H1 (cell line): Measurements from ENCODE around the gene TRO. TPM values are rescaled to one million over a fixed set of nuclear protein-coding genes. Genes with fewer than 3 reads are reported as not detected.

Experiments
- CTCF ChIA-PET: fragments of 300-600 bp; sonication (Branson Sonifier 250); formaldehyde crosslinking; loops from one replicate; lab custom pipeline; 2021; ENCODE audit not compliant: partially characterized antibody; lab: Charles Lee
- POLR2A ChIA-PET: fragments of 300-600 bp; sonication (Branson Sonifier 250); formaldehyde crosslinking; loops from one replicate; lab custom pipeline; 2021; ENCODE audit warnings: inconsistent platforms; ENCODE audit not compliant: partially characterized antibody; lab: Charles Lee
- DNase-seq, 2 experiments: peaks; one replicate each; pipeline versions ENCODE4 v3.0.0 to v3.0.0-alpha.2; 2010 to 2022; ENCODE audit warnings: low spot score in 2 of 2, low read depth in 1 of 2, mixed read lengths in 1 of 2
- FAIRE-seq: peaks from 2 replicates; lab custom pipeline; 2011; peaks lifted over from hg19 to GRCh38; lab: Jason Lieb, UNC
- H2AFZ ChIP-seq: 2 replicates; pipeline ENCODE4 v1.8.1; 2012; ENCODE audit warnings: low read length, inconsistent platforms
- H2AK5ac ChIP-seq: 2 replicates; pipeline ENCODE4 v1.6.1; 2013; ENCODE audit warnings: low read depth, low read length
- H2BK120ac ChIP-seq: replicated peaks from 2 replicates; pipeline ENCODE3; 2013; ENCODE audit warnings: low read depth, low read length, inconsistent platforms
- H2BK12ac ChIP-seq: 2 replicates; pipeline ENCODE4 v1.6.1; 2013; ENCODE audit warnings: low read depth, low read length
- H2BK15ac ChIP-seq: 2 replicates; pipeline ENCODE4 v1.6.1; 2013; ENCODE audit warnings: low read length
- H2BK20ac ChIP-seq: 2 replicates; pipeline ENCODE4 v1.6.1; 2013; ENCODE audit warnings: low read length
- H2BK5ac ChIP-seq: 2 replicates; pipeline ENCODE4 v1.6.1; 2013; ENCODE audit warnings: low read depth, low read length
- H3K14ac ChIP-seq: 2 replicates; pipeline ENCODE4 v1.6.1; 2013; ENCODE audit warnings: inconsistent platforms; ENCODE audit not compliant: insufficient read length
- H3K18ac ChIP-seq: 2 replicates; pipeline ENCODE4 v1.6.1; 2013; ENCODE audit warnings: low read length; ENCODE audit errors: extremely low read depth
- H3K23ac ChIP-seq: 2 replicates; pipeline ENCODE4 v1.6.1; 2013; ENCODE audit warnings: inconsistent platforms; ENCODE audit not compliant: insufficient read length
- H3K23me2 ChIP-seq: 2 replicates; pipeline ENCODE4 v1.6.1; 2013; ENCODE audit warnings: low read depth, low read length
- H3K27ac ChIP-seq: 2 replicates; pipeline ENCODE4 v1.6.1; 2011; ENCODE audit warnings: low read depth, low read length, inconsistent platforms
- H3K27me3 ChIP-seq, 4 experiments: replicated peaks in 1 of 4; 1 replicate in 1 of 4; 2 replicates in 3 of 4; pipeline versions ENCODE4 v1.6.1 to v1.8.1; 2011 to 2013; ENCODE audit warnings: low read length in 3 of 4, mild to moderate bottlenecking in 3 of 4, inconsistent platforms in 2 of 4, mixed read lengths in 2 of 4, moderate library complexity in 1 of 4; ENCODE audit not compliant: control insufficient read depth in 3 of 4, insufficient read depth in 3 of 4; ENCODE audit errors: extremely low read depth in 1 of 4
- H3K36me3 ChIP-seq, 4 experiments: 2 replicates each; pipeline versions ENCODE4 v1.6.1 to v1.8.1; 2011 to 2013; ENCODE audit warnings: mild to moderate bottlenecking in 4 of 4, low read length in 3 of 4, moderate library complexity in 2 of 4, control low read depth in 1 of 4, inconsistent platforms in 1 of 4; ENCODE audit not compliant: insufficient read depth in 4 of 4, control insufficient read depth in 2 of 4
- H3K4ac ChIP-seq: replicated peaks from 2 replicates; pipeline ENCODE3; 2013; ENCODE audit warnings: low read length, low read depth, mixed read lengths, inconsistent platforms; ENCODE audit not compliant: insufficient read length
- H3K4me1 ChIP-seq, 4 experiments: replicated peaks in 1 of 4; 1 replicate in 1 of 4; 2 replicates in 3 of 4; pipeline versions ENCODE4 v1.6.1 to v1.8.1; 2011 to 2013; ENCODE audit warnings: low read length in 3 of 4, inconsistent platforms in 2 of 4, mixed read lengths in 1 of 4; ENCODE audit not compliant: insufficient read depth in 4 of 4, control insufficient read depth in 3 of 4
- H3K4me2 ChIP-seq, 2 experiments: 2 replicates each; pipeline versions ENCODE4 v1.6.1 to v1.8.1; 2011 to 2013; ENCODE audit warnings: low read depth in 2 of 2, low read length in 2 of 2, control low read depth in 1 of 2, inconsistent platforms in 1 of 2, mild to moderate bottlenecking in 1 of 2; ENCODE audit not compliant: insufficient read depth in 1 of 2
- H3K4me3 ChIP-seq, 4 experiments: fragments of 200-600, 300-600 bp in 1 of 4; sonication (generic), shearing (Covaris generic), sonication (Bioruptor Twin) in 1 of 4; 2 replicates each; pipeline versions ENCODE4 v1.5.1 to v1.8.1; 2011 to 2016; ENCODE audit warnings: low read length in 4 of 4, low read depth in 3 of 4, control low read depth in 2 of 4, inconsistent platforms in 2 of 4, mild to moderate bottlenecking in 2 of 4, mixed read lengths in 1 of 4, moderate library complexity in 1 of 4; ENCODE audit not compliant: insufficient read depth in 2 of 4; ENCODE audit errors: extremely low read depth in 1 of 4
- H3K56ac ChIP-seq: replicated peaks from 2 replicates; pipeline ENCODE3; 2013; ENCODE audit warnings: low read depth, mild to moderate bottlenecking, mixed read lengths, low read length, inconsistent platforms; ENCODE audit not compliant: insufficient read length
- H3K79me1 ChIP-seq: 2 replicates; pipeline ENCODE4 v1.6.1; 2013; ENCODE audit warnings: low read depth, low read length, control low read depth
- H3K79me2 ChIP-seq, 2 experiments: 2 replicates each; pipeline versions ENCODE4 v1.6.1 to v1.8.1; 2012 to 2013; ENCODE audit warnings: low read length in 2 of 2, mild to moderate bottlenecking in 2 of 2, inconsistent platforms in 1 of 2; ENCODE audit not compliant: insufficient read depth in 2 of 2, control insufficient read depth in 1 of 2
- H3K9ac ChIP-seq, 4 experiments: replicated peaks in 1 of 4; 1 replicate in 1 of 4; 2 replicates in 3 of 4; pipeline versions ENCODE4 v1.6.1 to v1.8.1; 2011 to 2013; ENCODE audit warnings: low read depth in 3 of 4, low read length in 3 of 4, control low read depth in 2 of 4, mild to moderate bottlenecking in 2 of 4, moderate library complexity in 2 of 4, inconsistent platforms in 1 of 4; ENCODE audit errors: extremely low read depth in 1 of 4
- H3K9me3 ChIP-seq, 2 experiments: 2 replicates each; pipeline versions ENCODE4 v1.6.1 to v1.8.1; 2012 to 2013; ENCODE audit warnings: mild to moderate bottlenecking in 2 of 2, moderate library complexity in 2 of 2, control low read depth in 1 of 2, inconsistent platforms in 1 of 2, low read depth in 1 of 2, low read length in 1 of 2, mixed read lengths in 1 of 2; ENCODE audit not compliant: insufficient read depth in 2 of 2
- H4K20me1 ChIP-seq, 2 experiments: replicated peaks in 1 of 2; 2 replicates each; pipeline versions ENCODE3 to v1.8.1; 2011 to 2013; ENCODE audit warnings: inconsistent platforms in 2 of 2, low read length in 2 of 2, mild to moderate bottlenecking in 1 of 2; ENCODE audit not compliant: insufficient read depth in 2 of 2, control insufficient read depth in 1 of 2
- H4K5ac ChIP-seq: 2 replicates; pipeline ENCODE4 v1.6.1; 2013; ENCODE audit warnings: low read length, low read depth, mixed read lengths, inconsistent platforms; ENCODE audit not compliant: insufficient read length
- H4K8ac ChIP-seq: 2 replicates; pipeline ENCODE4 v1.8.0; 2013; ENCODE audit warnings: mild to moderate bottlenecking, moderate library complexity, low read length, inconsistent platforms; ENCODE audit not compliant: insufficient read depth; ENCODE audit errors: extremely low read depth
- H4K91ac ChIP-seq: replicated peaks from 2 replicates; pipeline ENCODE3; 2013; ENCODE audit warnings: low read length, mixed read lengths, inconsistent platforms; ENCODE audit not compliant: insufficient read length
- BCL11A ChIP-seq, 2 experiments: IDR thresholded peaks; one replicate each; pipeline ENCODE4 v1.6.1; 2011; ENCODE audit warnings: low read depth in 2 of 2, low read length in 2 of 2, mild to moderate bottlenecking in 2 of 2
- CBX5 ChIP-seq: fragments of 300-800, 300-1000 bp; sonication (generic); IDR thresholded peaks from 2 replicates; pipeline ENCODE4 v1.7.1; 2016; ENCODE audit warnings: antibody characterized with exemption, low read length, low read depth
- CBX8 ChIP-seq: fragments of 300-800, 300-1000 bp; sonication (generic); IDR thresholded peaks from 2 replicates; pipeline ENCODE4 v1.7.1; 2016; ENCODE audit warnings: low read depth, low read length, borderline replicate concordance
- CEBPB ChIP-seq: IDR thresholded peaks from 2 replicates; pipeline ENCODE4 v1.6.1; 2012; ENCODE audit warnings: low read depth, low read length
- CREB1 ChIP-seq: IDR thresholded peaks from 2 replicates; pipeline ENCODE4 v1.6.1; 2012; ENCODE audit warnings: inconsistent platforms
- EGR1 ChIP-seq: IDR thresholded peaks from 2 replicates; pipeline ENCODE4 v1.6.1; 2011; ENCODE audit warnings: low read depth, low read length, borderline replicate concordance
- JUND ChIP-seq: IDR thresholded peaks from 2 replicates; pipeline ENCODE4 v1.6.1; 2011; ENCODE audit warnings: mild to moderate bottlenecking, improper control_type of control experiment, low read length
- POLR2A ChIP-seq, 2 experiments: IDR thresholded peaks; 1 replicate in 1 of 2; 2 replicates in 1 of 2; pipeline ENCODE4 v1.6.1; 2011; ENCODE audit warnings: low read depth in 2 of 2, low read length in 2 of 2, mild to moderate bottlenecking in 2 of 2; ENCODE audit errors: control extremely low read depth in 1 of 2
- POU5F1 ChIP-seq: IDR thresholded peaks from 2 replicates; pipeline ENCODE4 v1.6.1; 2011; ENCODE audit warnings: low read depth, mild to moderate bottlenecking, low read length, moderate library complexity
- SAP30 ChIP-seq: fragments of 300-600 bp; sonication (generic); IDR thresholded peaks from 2 replicates; pipeline ENCODE4 v1.7.1; 2012; ENCODE audit warnings: low read length, moderate library complexity, mild to moderate bottlenecking, inconsistent platforms; ENCODE audit not compliant: insufficient read depth, insufficient replicate concordance
- SP4 ChIP-seq: IDR thresholded peaks from 2 replicates; pipeline ENCODE4 v1.6.1; 2012; ENCODE audit warnings: low read length, inconsistent platforms
- WGBS, 2 experiments: shearing (Covaris generic) in 1 of 2; methylation state at CpG; one replicate each; pipeline versions ENCODE4 v1.1.6 to v1.1.7; 2013 to 2015; ENCODE audit warnings: low lambda C conversion rate in 2 of 2, mixed read lengths in 2 of 2, inconsistent platforms in 1 of 2, low coverage in 1 of 2, missing lambda C conversion rate in 1 of 2; ENCODE audit not compliant: insufficient replicate concordance in 2 of 2, insufficient coverage in 1 of 2, insufficient read length in 1 of 2; ENCODE audit errors: extremely low coverage in 1 of 2, missing lambda C conversion rate in 1 of 2; 5-methylcytosine and 5-hydroxymethylcytosine counted together
- polyA plus RNA-seq, 7 experiments: library from polyadenylated mRNA; depleted of rRNA in 3 of 7; stranded (reverse) in 5 of 7; unstranded in 2 of 7; fragments of >200 nt in 5 of 7; fragments of 200-250 nt in 2 of 7; gene quantifications; 1 replicate in 5 of 7; 2 replicates in 1 of 7; 4 replicates in 1 of 7; pipeline versions ENCODE4 v1.2.1 to v1.2.3, GENCODE V29; 2011 to 2013; ENCODE audit warnings: missing spikeins in 2 of 7, mixed read lengths in 2 of 7
- total RNA-seq: library from RNA; stranded (reverse); fragmentation: NEBNext Ultra II Directional; extraction: Animal tissue kit (Norgen Biotek cat#: 25700); gene quantifications from 2 replicates; pipeline ENCODE4 v1.2.1, GENCODE V29; 2021
- TF ChIP-seq, protein P1 (sequence below): IDR thresholded peaks from 2 replicates; pipeline ENCODE4 v1.6.1; 2012; ENCODE audit warnings: inconsistent platforms

Gene TRO
- total and polyA plus RNA-seq, 2 of the 8 experiments (the other 6 are each of a cell fraction or from before 2014, with no cell fraction given) = 49.5 to 57.6 TPM

DNA sequence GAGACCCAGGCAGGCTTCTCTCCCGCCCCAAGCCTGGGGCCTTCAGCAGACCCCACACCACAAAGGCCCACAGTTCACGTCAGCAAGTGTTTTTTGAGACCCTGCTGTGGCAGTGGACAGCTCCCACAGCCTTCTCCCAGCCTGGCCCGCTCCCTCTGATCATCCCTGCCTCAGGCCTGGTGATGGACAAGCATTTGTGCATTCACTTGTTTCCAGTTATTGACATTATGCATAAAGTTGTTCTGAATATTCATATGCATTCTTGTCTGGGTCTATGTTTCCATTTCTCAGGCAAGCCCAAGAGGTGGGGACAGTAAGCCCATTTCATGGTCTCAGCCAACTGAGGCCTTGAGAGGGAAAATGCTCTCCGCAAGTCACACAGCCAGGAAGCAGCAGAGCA lies 14.7 kb downstream of the TRO start:
- Histone ChIP-seq H3K23me2 (no peaks in the 10 kb centered on the region), H3K9me3 (no peaks in the 10 kb centered on the region), H3K4me2 (no peak overlapping the region), H4K8ac (no peak overlapping the region; the same call in 1 of the 2 replicates), H2AK5ac (no peak overlapping the region), H2BK15ac (no peak overlapping the region), H3K79me2 (no peaks in the 10 kb centered on the region), H3K4ac (no peak overlapping the region), H3K14ac (no peak overlapping the region), H3K18ac (no peak overlapping the region), H3K79me1 (no peaks in the 10 kb centered on the region), H2AFZ (no peak overlapping the region), H3K4me3 (no peak overlapping the region), H4K5ac (no peak overlapping the region), H4K91ac (no peak overlapping the region), H3K23ac (no peak overlapping the region), H3K4me1 (no peaks in the 10 kb centered on the region), H2BK20ac (no peak overlapping the region), H2BK120ac (no peak overlapping the region), H3K27ac (no peak overlapping the region), H3K36me3 (peaks cover 0 to 7% (median 3%) of the 10 kb centered on the region in 4 experiments; a peak in 4 of 8 replicates), H2BK12ac (no peak overlapping the region), H3K9ac (no peak overlapping the region), H3K27me3 (no peaks in the 10 kb centered on the region), H3K56ac (no peak overlapping the region), H4K20me1 (peaks cover 0 to 6% of the 10 kb centered on the region in 2 experiments), H2BK5ac (no peak overlapping the region)
- whole genome bisulfite sequencing, 2 experiments = 90% methylated on average over 3 of the region's 4 CpGs; no CpG with 5 or more reads in 1 of the 2 experiments
- ChIA-PET CTCF (no interaction called here), POLR2A (no interaction called here)
- DNase-seq (no peak), FAIRE-seq (no peak)
- TF ChIP-seq SAP30 (no peak), CBX8 (no peak), JUND (no peak), POLR2A (IDR thresholded peaks at IDR 0.05; ENCODE audit: control extremely low read depth in 1 of 2, low read depth in 2 of 2, low read length in 2 of 2) (no peak), CBX5 (no peak), CEBPB (no peak), CREB1 (no peak), EGR1 (no peak), POU5F1 (no peak), SP4 (no peak), BCL11A (IDR thresholded peaks at IDR 0.05; ENCODE audit: low read depth in 2 of 2, low read length in 2 of 2) (no peak)
- TF ChIP-seq, protein P1, sequence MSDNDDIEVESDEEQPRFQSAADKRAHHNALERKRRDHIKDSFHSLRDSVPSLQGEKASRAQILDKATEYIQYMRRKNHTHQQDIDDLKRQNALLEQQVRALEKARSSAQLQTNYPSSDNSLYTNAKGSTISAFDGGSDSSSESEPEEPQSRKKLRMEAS = no peak
